SK-N-SH (cell line): ENCODE measurements around the gene ISCA1. TPM values are rescaled to one million over a fixed set of nuclear protein-coding genes. Genes with fewer than 3 reads are reported as not detected.

Source experiments
- CTCF ChIA-PET: fragments of 300-600, 350-600 bp; formaldehyde crosslinking; extraction: SDS; loops from one replicate; lab custom pipeline; 2021; lab: Yijun Ruan, JAX
- POLR2A ChIA-PET: fragments of 350-600 bp; sonication (Branson Sonifier 250); formaldehyde crosslinking; extraction: SDS; loops from one replicate; lab custom pipeline; 2020; ENCODE audit warnings: antibody characterized with exemption, inconsistent platforms; lab: Yijun Ruan, JAX
- DNase-seq: peaks from one replicate; pipeline ENCODE4 v3.0.0; 2012
- H2AFZ ChIP-seq: fragments of 200-600 bp; sonication (generic); 2 replicates; pipeline ENCODE4 v1.8.1; 2016; ENCODE audit warnings: antibody characterized with exemption, mild to moderate bottlenecking, low read depth
- H3F3A ChIP-seq: fragments of 200-600 bp; sonication (generic); replicated peaks from 2 replicates; pipeline ENCODE3; 2016; ENCODE audit warnings: antibody characterized with exemption, mild to moderate bottlenecking; ENCODE audit not compliant: insufficient read depth
- H3K27ac ChIP-seq, 2 experiments: fragments of 200-500 bp in 1 of 2; fragments of 200-600 bp in 1 of 2; sonication (Bioruptor generic) in 1 of 2; sonication (generic), shearing (Covaris generic) in 1 of 2; 2 replicates each; pipeline versions ENCODE4 v1.5.1 to v1.6.1; 2014 to 2016; ENCODE audit warnings: low read depth in 2 of 2, inconsistent platforms in 1 of 2, low read length in 1 of 2, mild to moderate bottlenecking in 1 of 2, mixed read lengths in 1 of 2
- H3K27me3 ChIP-seq: fragments of 200-600 bp; sonication (generic), shearing (Covaris generic); 2 replicates; pipeline ENCODE4 v1.6.1; 2016; ENCODE audit warnings: mixed run types; ENCODE audit not compliant: insufficient read depth
- H3K36me3 ChIP-seq, 2 experiments: fragments of 200-500 bp in 1 of 2; fragments of 200-600 bp in 1 of 2; sonication (Bioruptor generic) in 1 of 2; sonication (generic) in 1 of 2; replicated peaks in 1 of 2; 2 replicates each; pipeline versions ENCODE3 to v1.5.1; 2014 to 2016; ENCODE audit warnings: low read length in 1 of 2, mild to moderate bottlenecking in 1 of 2; ENCODE audit not compliant: insufficient read depth in 2 of 2, control insufficient read depth in 1 of 2
- H3K4me1 ChIP-seq, 2 experiments: fragments of 200-500 bp in 1 of 2; fragments of 200-600 bp in 1 of 2; sonication (Bioruptor generic) in 1 of 2; sonication (generic), shearing (Covaris generic) in 1 of 2; 2 replicates each; pipeline versions ENCODE4 v1.5.1 to v1.6.1; 2014 to 2016; ENCODE audit warnings: low read depth in 1 of 2, low read length in 1 of 2, mixed run types in 1 of 2; ENCODE audit not compliant: insufficient read depth in 2 of 2, control insufficient read depth in 1 of 2
- H3K4me2 ChIP-seq: fragments of 200-600 bp; sonication (generic), shearing (Covaris generic); 2 replicates; pipeline ENCODE4 v1.6.1; 2017; ENCODE audit warnings: mixed run types
- H3K4me3 ChIP-seq, 2 experiments: fragments of 200-500 bp in 1 of 2; fragments of 200-600 bp in 1 of 2; sonication (Bioruptor generic) in 1 of 2; sonication (generic), shearing (Covaris generic) in 1 of 2; 2 replicates each; pipeline versions ENCODE4 v1.5.1 to v1.8.1; 2014 to 2016; ENCODE audit warnings: low read depth in 2 of 2, inconsistent platforms in 1 of 2, low read length in 1 of 2, mild to moderate bottlenecking in 1 of 2, mixed read lengths in 1 of 2, moderate library complexity in 1 of 2
- H3K79me2 ChIP-seq: fragments of 200-600 bp; sonication (generic); 2 replicates; pipeline ENCODE4 v1.8.1; 2017; ENCODE audit warnings: mild to moderate bottlenecking; ENCODE audit not compliant: insufficient read depth
- H3K9ac ChIP-seq: fragments of 200-600 bp; sonication (generic); 2 replicates; pipeline ENCODE4 v1.6.1; 2017; ENCODE audit warnings: mixed run types
- H3K9me2 ChIP-seq: fragments of 200-600 bp; sonication (generic); 2 replicates; pipeline ENCODE4 v1.6.1; 2017; ENCODE audit warnings: mixed run types
- H3K9me3 ChIP-seq: fragments of 200-600 bp; sonication (generic); 2 replicates; pipeline ENCODE4 v1.6.1; 2017; ENCODE audit warnings: mixed run types, mild to moderate bottlenecking, moderate library complexity
- H4K20me1 ChIP-seq: fragments of 200-600 bp; sonication (generic); 2 replicates; pipeline ENCODE4 v1.6.1; 2017; ENCODE audit warnings: mild to moderate bottlenecking, mixed run types; ENCODE audit not compliant: insufficient read depth
- EP300 ChIP-seq, 2 experiments: IDR thresholded peaks; 2 replicates each; pipeline versions ENCODE4 v1.4.0 to v1.6.1; 2012; ENCODE audit warnings: borderline replicate concordance in 1 of 2, low read depth in 1 of 2, low read length in 1 of 2
- EZH2phosphoT487 ChIP-seq: fragments of 200-600 bp; sonication (generic); IDR thresholded peaks from 2 replicates; pipeline ENCODE4 v1.6.1; 2017; ENCODE audit warnings: low read depth, mixed run types, mild to moderate bottlenecking, antibody characterized with exemption, moderate library complexity, borderline replicate concordance
- FOXJ3 ChIP-seq: sonication (generic); formaldehyde crosslinking; IDR thresholded peaks from 2 replicates; pipeline ENCODE4 v1.5.1; 2020; ENCODE audit warnings: mild to moderate bottlenecking, missing genetic modification reagents
- FOXM1 ChIP-seq: IDR thresholded peaks from 2 replicates; pipeline ENCODE4 v1.4.0; 2012; ENCODE audit warnings: low read depth, mild to moderate bottlenecking
- GATA2 ChIP-seq: sonication (generic); formaldehyde crosslinking; IDR thresholded peaks from 2 replicates; pipeline ENCODE4 v1.5.0; 2020; ENCODE audit warnings: mild to moderate bottlenecking, missing genetic modification reagents
- NFIC ChIP-seq: IDR thresholded peaks from 2 replicates; pipeline ENCODE4 v1.4.0; 2012; ENCODE audit warnings: borderline replicate concordance
- PBX3 ChIP-seq: IDR thresholded peaks from 2 replicates; pipeline ENCODE4; 2012
- POLR2AphosphoS5 ChIP-seq: IDR thresholded peaks from 2 replicates; pipeline ENCODE4 v1.6.1; 2012; ENCODE audit warnings: low read depth, low read length
- RAD21 ChIP-seq: IDR thresholded peaks from 2 replicates; pipeline ENCODE4 v1.6.1; 2012; ENCODE audit warnings: mild to moderate bottlenecking, low read length
- RFX5 ChIP-seq: IDR thresholded peaks from 2 replicates; pipeline ENCODE4 v1.6.1; 2012; ENCODE audit warnings: mild to moderate bottlenecking, improper control_type of control experiment, low read length
- TAF1 ChIP-seq: IDR thresholded peaks from 2 replicates; pipeline ENCODE4 v1.6.1; 2012; ENCODE audit warnings: low read depth, mild to moderate bottlenecking, low read length, moderate library complexity, borderline replicate concordance
- USF1 ChIP-seq: IDR thresholded peaks from 2 replicates; pipeline ENCODE4 v1.4.0; 2012; ENCODE audit warnings: low read depth, borderline replicate concordance
- USF2 ChIP-seq: fragments of 150-350 bp; IDR thresholded peaks from 2 replicates; pipeline ENCODE4 v1.6.1; 2017; ENCODE audit warnings: antibody characterized with exemption, low read length, low read depth, borderline replicate concordance
- YY1 ChIP-seq: IDR thresholded peaks from 2 replicates; pipeline ENCODE4 v1.4.0; 2012; ENCODE audit warnings: low read depth, mild to moderate bottlenecking
- WGBS: methylation state at CpG from one replicate; pipeline ENCODE4 v1.1.6; 2017; ENCODE audit warnings: low lambda C conversion rate; 5-methylcytosine and 5-hydroxymethylcytosine counted together
- polyA plus RNA-seq, 3 experiments: library from polyadenylated mRNA; depleted of rRNA; stranded (reverse); fragments of >200 nt; gene quantifications; 2 replicates each; pipeline ENCODE4 v1.2.3, GENCODE V29; 2012

The ISCA1 gene
- polyA plus RNA-seq, 1 of the 3 experiments (the other 2 are of a cell fraction): 10.9 TPM

- WGBS: 86% methylated on average over 2 of the region's 2 CpGs
- Histone ChIP-seq H4K20me1 (no peaks in the 10 kb centered on the region), H3K4me1 (no peaks in the 10 kb centered on the region), H3K36me3 (no peaks in the 10 kb centered on the region), H2AFZ (no peak overlapping the region), H3K9me2 (no peaks in the 10 kb centered on the region)
- POLR2A ChIA-PET: no interaction called here
- TF ChIP-seq USF2: no peak
- no peak for TF ChIP-seq EP300 (IDR thresholded peaks at IDR 0.05; ENCODE audit: borderline replicate concordance in 1 of 2, low read depth in 1 of 2, low read length in 1 of 2)
- no peak for TF ChIP-seq FOXJ3 (CRISPR knock-in tag)
- no peak for TF ChIP-seq TAF1
- no peak for TF ChIP-seq PBX3
- TF ChIP-seq POLR2AphosphoS5: no peak
- TF ChIP-seq FOXM1: no peak
- no peak for TF ChIP-seq RFX5
- TF ChIP-seq YY1: no peak
- no peak for TF ChIP-seq EZH2phosphoT487
- TF ChIP-seq RAD21: no peak
- TF ChIP-seq, all 33 proteins: peak for 0
- Histone ChIP-seq H3K4me2 (no peak overlapping the region), H3K79me2 (no peaks in the 10 kb centered on the region), H3F3A (no peaks in the 10 kb centered on the region), H3K27ac (no peak overlapping the region), H3K9ac (no peak overlapping the region), H3K9me3 (no peaks in the 10 kb centered on the region), H3K27me3 (no peaks in the 10 kb centered on the region), H3K4me3 (no peak overlapping the region)
- CTCF ChIA-PET: interaction anchor here (1.1 to 5.0 kb wide), 2 partner anchors 40 to 172 kb away, joined by 3 to 30 read pairs; no protein-coding TSS in a partner anchor
- no peak for DNase-seq
These were observed 40.3 kb downstream of the ISCA1 start for GRCh38 chr9:86242071-86242470.

- Histone ChIP-seq H3K4me2 (no peak overlapping the region), H3K4me3 (no peak overlapping the region), H3K9me3 (no peaks in the 10 kb centered on the region), H4K20me1 (no peaks in the 10 kb centered on the region), H3K9ac (no peak overlapping the region), H3K4me1 (no peaks in the 10 kb centered on the region), H3K36me3 (no peaks in the 10 kb centered on the region), H3K27ac (no peak overlapping the region), H3K27me3 (no peaks in the 10 kb centered on the region), H3K79me2 (no peaks in the 10 kb centered on the region), H3K9me2 (no peaks in the 10 kb centered on the region), H2AFZ (no peak overlapping the region), H3F3A (no peaks in the 10 kb centered on the region)
- POLR2A ChIA-PET: no interaction called here
- TF ChIP-seq NFIC (no peak), FOXJ3 (CRISPR knock-in tag) (no peak), USF1 (no peak), EP300 (IDR thresholded peaks at IDR 0.05; ENCODE audit: borderline replicate concordance in 1 of 2, low read depth in 1 of 2, low read length in 1 of 2) (no peak), GATA2 (CRISPR knock-in tag) (no peak), TAF1 (no peak)
- WGBS: 73% methylated on average over 7 of the region's 7 CpGs
- CTCF ChIA-PET: interaction anchor here (1.1 to 5.0 kb wide), 3 partner anchors 39 to 173 kb away, joined by 3 to 30 read pairs (median 3); no protein-coding TSS in a partner anchor
- no peak for DNase-seq
These were observed 41.1 kb downstream of the ISCA1 start for GRCh38 chr9:86241216-86241615.
